ENCODE results near the gene SUGCT.
"Not testable (repeated sequence)": the region's sequence is repeated elsewhere in the genome, so short reads cannot be mapped to it uniquely, and the experiment has no call there.

Gene SUGCT

DNA sequence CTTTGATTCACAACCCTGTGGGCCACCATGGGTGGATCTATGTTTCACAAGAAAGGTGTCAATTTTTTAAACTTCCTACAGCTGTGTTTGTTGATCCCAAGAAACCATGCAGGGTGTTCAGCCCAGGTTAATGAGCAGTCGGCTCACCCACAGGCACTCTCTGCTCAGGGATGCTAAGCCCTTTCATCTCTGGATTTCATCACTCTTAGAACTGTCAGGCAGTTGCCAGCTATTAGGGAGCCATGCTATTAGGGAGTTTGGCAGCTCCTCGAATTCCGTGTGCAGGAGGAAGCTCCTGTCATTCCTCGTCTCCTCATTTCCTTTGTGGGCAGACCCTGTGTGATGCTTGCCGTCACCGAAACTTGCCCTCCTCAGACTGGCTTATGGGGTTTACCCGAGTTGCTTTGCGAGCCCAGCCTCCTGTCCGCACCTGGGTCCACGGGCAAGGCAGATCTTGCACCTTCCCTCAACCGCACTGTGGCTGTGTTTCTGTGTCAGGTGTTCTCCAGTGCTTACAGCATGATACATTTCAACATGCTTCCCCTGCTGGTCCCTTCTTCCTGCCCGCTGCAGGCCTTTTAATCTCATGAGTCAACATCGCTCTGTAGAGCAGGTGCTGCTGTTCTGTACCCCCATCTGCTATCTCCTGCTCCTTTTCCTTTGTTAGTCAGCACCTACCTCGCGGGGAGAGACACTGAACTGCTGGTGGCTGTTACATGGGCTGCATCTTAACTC, 509.8 kb downstream of the SUGCT start:
- DNase-seq = no peak

DNA sequence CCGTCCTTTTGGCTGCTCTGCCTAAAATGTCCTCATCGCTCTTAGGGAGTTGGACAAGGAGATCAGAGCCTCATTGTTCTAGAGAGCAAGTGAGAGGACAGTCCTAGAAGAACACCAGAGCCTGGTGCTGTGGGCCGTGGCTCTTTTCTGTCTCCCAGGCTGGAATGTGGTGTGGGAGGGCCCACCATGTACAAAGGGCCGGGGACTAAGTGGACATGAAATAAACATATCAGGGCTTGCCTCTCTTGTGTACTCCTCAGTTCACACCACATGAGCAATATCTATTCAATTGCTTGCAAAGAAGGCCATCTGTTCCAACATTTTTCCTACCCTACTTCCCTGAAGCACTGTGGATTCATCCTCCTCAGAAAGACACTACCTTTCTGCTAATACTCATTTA, 510.4 kb downstream of the SUGCT start:
- no peak for DNase-seq

GRCh38 chr7:40646717-40647116, 511.9 kb downstream of the SUGCT start:
- DNase-seq = no peak

- no peak for DNase-seq
These were observed 512.9 kb downstream of the SUGCT start for GRCh38 chr7:40647719-40648118.

DNA sequence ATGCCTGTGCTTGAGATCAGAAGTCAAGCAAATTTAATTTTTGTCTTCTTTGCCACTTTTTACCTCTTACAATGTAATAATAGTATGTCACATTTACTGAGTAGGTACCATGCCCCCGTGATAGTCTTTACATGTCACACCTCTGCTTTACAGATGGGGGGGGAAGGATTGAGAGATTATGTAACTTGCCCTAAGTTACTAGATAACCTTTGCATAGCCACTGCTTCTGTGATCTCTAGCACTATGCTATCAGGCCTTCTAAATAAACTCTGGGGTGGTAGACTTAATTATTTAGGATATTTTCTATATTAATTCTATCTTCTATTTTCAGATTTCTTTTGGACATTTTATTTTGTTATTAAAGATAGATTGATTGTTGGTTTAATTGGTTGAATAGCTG, 514.4 kb downstream of the SUGCT start:
- no peak for DNase-seq

- DNase-seq = not testable (repeated sequence)
These were observed 516.1 kb downstream of the SUGCT start for GRCh38 chr7:40650903-40651302.

DNA sequence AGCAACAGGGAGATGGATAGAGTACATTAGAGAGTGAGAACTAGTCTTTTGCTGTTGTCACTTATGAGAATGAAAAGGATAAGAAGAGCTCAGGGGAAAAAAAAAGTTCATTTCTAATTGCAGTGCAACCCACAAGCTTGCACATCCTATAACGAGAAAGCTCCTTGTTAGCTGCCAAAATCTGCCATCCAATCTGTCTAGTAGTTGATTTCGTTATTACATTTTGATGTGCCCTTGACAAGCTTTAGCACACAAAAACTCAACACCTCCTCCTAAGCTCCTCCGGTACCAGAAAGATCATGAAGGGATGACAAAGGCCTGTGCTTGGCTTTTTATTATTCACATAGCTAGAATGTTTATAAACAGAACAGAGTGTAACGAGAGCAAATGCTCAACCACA, 519.4 kb downstream of the SUGCT start:
- no peak for DNase-seq

- no peak for DNase-seq
These were observed 520.6 kb downstream of the SUGCT start for GRCh38 chr7:40655426-40655825.

- DNase-seq = no peak
These were observed 521.5 kb downstream of the SUGCT start for GRCh38 chr7:40656349-40656748.

DNA sequence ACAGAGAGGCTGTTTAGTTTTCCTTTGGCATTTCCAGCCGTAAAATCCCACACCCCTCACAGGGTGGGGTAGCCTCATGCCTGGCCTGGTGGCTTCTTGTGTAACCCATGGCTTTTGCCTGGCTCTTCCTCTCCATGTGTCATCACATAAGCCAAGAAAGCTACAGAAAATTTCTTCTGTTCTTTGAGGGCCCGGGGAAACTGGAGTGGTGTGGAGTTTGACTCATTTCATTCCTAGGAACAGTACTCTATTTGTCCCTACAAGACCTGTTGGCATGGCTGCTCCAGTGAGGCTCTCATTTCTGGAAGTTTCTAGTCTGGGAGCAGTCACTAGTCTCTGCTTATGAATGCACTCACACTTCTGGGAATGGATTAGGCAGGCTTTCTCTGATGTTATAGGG, 523.9 kb downstream of the SUGCT start:
- DNase-seq = no peak

- no peak for DNase-seq
These were observed 524.4 kb downstream of the SUGCT start for GRCh38 chr7:40659231-40659630.

DNA sequence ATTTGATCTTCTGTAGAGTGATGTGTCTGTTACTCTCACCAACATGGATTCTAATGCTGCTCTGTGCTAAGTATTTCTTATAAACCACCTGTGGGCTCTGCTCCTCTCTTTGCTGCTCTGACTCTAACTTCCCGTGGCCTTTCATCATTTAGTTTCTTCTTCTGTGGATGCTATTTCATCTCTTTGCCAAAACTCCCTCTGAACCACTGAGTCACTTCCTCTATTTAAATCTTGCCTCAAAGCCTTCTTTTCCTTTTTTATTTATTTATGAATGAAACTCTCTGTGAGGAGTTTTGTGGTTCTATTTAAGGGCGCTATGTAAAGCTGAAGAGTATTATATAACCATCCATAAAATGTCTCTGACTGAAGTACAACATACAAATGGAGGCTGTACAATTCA, 538.5 kb downstream of the SUGCT start:
- no peak for DNase-seq

DNA sequence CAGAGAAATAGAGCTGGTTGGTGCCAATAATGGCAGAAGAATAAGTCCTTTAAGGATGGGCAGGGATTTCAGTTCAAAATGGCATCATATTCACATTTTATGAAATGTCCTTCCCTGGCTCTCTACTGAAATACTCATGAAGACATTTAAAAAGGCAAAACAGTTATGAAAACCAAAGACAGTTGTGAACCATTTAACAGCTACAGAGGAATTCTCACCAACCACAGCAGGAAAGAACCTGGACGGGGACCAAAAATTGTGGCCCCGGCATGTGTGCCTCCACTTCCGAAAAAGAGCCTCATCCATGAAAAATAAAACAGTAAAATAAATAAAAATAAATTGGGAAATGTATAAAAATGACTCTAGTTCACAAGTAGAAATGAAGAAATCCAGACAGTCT, 539.5 kb downstream of the SUGCT start:
- no peak for DNase-seq

DNA sequence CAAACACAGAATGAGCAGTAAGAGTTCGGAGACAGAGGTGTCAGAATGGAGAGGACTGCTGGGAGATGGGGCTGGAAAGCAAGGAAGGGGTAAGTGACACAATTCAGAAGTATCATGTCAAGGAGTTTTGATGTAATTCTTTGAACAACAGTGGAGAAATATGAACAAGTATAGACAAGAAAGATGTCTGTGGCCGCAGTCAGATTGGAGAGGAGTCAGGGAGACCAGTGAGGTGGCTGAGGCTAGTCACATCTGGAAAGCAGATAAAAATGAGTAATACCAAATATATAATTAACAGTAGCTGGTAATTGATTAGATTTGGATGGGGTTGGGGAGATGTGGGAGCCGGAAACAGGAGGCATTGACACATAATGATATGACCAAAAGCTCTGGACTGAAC, 540.9 kb downstream of the SUGCT start:
- no peak for DNase-seq

GRCh38 chr7:40676221-40676620, 541.4 kb downstream of the SUGCT start:
- no peak for DNase-seq

DNA sequence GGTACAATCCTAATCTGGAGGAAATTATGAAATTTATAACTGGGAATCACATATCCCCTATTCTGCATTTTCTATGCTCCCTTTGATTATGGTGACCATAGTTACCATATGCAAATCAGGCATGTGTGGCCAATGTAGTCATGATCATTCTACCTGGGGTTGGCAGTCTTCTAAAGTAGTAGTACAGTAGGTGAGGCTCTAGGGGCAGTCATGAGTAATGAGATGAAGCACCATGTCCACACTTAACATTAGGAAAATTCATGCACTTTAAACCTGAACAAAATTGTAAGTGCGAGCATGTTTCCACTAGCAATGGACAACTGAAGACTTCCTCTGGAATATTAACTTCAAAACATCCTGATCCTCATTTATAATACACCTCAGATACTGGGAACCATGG, 545.9 kb downstream of the SUGCT start:
- no peak for DNase-seq

DNA sequence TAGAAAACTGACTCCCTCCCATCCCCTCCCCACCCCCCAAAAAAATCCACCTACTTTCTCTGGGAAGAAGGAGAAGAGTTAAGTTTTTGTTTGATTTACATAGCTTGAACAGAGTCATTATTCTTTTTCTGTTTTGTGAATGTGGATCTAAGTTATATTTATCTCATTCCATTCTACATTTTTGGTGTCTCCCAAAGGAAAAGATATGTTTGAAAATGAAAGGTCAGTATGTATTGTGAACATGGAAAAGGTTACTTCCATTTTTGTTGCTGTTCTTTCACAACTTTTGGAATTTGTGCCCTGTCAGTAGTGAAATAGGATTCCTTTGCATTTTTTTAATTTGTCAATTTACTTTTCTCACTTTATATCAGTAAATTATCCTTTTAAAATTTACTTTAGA, 547.9 kb downstream of the SUGCT start:
- no peak for DNase-seq

DNA sequence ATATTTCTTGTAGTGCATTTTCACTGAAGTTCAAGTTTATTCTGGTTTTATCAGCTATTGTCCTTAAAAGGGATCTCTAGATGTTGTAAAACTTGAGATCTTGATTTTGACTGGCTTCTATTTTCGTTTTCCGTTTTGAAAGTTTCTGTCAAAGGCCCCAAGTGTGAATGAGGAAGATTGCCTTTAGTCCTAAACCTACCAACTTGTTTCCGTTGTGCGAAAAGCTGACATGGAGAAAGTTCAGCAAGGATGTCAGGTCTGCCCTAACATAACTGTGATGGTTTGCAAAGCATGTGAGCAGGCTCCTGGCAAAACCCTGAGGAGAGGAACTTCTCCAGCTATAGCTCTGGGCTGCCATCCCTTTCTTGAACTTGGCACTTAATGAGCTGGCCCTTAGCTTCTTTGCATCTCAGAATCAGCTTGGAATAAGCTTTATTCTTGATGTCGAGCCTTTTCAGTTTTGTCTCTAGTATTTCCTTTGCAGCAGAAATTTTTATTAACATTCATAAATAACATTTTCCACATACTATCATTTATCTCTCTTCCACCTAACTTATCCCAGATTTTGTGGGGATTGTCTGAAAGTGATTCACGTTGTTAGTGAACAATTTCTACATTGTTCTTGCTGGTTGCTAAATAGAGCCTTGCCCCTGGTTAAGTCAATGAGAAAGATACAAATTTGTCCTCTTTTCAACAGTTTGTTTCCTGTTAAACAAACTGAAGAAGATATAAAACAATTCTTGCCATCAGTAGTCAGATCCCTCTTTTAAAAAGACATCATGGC, 559.4 kb downstream of the SUGCT start:
- DNase-seq = no peak

DNA sequence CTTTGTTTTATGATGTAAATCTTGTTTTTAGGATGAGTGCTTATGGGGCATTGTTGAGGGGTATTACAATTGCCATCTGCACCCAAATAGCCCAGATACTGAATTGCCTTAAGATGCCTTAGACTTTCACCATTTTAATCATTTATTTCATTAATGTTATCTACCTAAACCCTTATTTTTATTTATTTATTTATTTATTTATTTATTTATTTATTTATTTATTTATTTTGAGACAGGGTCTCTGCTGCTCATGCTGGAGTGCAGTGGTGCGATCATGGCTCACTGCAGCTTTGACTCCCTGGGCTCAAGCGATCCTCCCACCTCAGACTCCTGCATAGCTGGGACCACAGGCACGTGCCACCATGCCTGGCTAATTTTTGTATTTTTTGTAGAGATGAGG, 560.2 kb downstream of the SUGCT start:
- no peak for DNase-seq

- no peak for DNase-seq
These were observed 562.8 kb downstream of the SUGCT start for GRCh38 chr7:40697653-40698052.

DNA sequence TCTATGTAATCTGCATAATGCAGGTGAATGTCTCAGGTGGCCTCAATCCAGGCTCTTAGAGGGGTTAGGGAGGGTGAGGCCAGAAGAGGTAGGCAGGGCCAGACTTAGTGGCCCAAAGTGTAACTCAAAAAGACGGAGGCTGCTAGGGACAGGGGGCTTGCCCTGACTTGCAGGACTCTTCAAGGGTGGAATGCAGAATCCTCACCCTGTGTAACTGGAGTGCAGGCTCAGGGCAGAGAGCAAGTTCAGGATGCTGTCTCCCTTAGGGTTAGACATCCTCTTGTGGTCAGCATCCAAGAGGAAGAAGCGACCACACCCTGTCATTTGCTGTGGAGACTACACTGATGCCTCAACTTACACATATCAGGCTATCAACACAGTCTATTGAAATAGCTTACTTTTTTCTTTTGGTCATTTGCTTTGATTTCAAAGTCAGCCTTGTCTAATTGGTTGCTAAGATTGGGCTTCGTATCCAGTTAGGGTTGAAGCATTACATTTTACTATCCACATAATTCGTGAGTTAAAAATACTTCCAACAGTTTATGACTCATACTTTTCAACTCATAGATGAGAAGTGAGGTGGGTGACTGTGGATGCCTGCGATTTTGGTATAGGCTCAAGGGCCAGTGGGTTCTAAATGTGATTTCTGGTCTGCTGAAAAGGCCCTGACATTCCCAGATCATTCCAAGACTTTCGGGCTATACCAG, 563.6 kb downstream of the SUGCT start:
- no peak for DNase-seq

GRCh38 chr7:40698921-40699260, 564.1 kb downstream of the SUGCT start:
- no peak for DNase-seq

- no peak for DNase-seq
These were observed 566.0 kb downstream of the SUGCT start for GRCh38 chr7:40700653-40701421.

Measured in CD4-positive, alpha-beta T cell treated with Interleukin-4 for 1 hour (primary cell).